GM06990 (cell line): ENCODE results near the gene CRYBA1.

Experiments
- DNase-seq: peaks from one replicate; pipeline ENCODE4 v3.0.0-alpha.2; 2011; ENCODE audit not compliant: insufficient read length; ENCODE audit errors: extremely low read depth
- H3K27me3 ChIP-seq: replicated peaks from 2 replicates; pipeline ENCODE4 v1.6.0; 2011; ENCODE audit warnings: low read length; ENCODE audit not compliant: control insufficient read depth, insufficient read depth
- H3K36me3 ChIP-seq: 2 replicates; pipeline ENCODE4 v1.5.1; 2011; ENCODE audit warnings: low read length; ENCODE audit not compliant: control insufficient read depth, insufficient read depth
- H3K4me3 ChIP-seq: replicated peaks from 2 replicates; pipeline ENCODE4 v1.5.1; 2011; ENCODE audit warnings: low read depth, mild to moderate bottlenecking, control low read depth, low read length
- CTCF ChIP-seq: IDR thresholded peaks from 2 replicates; pipeline ENCODE4 v1.5.1; 2011; ENCODE audit warnings: low read length, control low read depth, mild to moderate bottlenecking, inconsistent platforms; ENCODE audit not compliant: insufficient read depth, poor library complexity, severe bottlenecking

The CRYBA1 gene

DNA sequence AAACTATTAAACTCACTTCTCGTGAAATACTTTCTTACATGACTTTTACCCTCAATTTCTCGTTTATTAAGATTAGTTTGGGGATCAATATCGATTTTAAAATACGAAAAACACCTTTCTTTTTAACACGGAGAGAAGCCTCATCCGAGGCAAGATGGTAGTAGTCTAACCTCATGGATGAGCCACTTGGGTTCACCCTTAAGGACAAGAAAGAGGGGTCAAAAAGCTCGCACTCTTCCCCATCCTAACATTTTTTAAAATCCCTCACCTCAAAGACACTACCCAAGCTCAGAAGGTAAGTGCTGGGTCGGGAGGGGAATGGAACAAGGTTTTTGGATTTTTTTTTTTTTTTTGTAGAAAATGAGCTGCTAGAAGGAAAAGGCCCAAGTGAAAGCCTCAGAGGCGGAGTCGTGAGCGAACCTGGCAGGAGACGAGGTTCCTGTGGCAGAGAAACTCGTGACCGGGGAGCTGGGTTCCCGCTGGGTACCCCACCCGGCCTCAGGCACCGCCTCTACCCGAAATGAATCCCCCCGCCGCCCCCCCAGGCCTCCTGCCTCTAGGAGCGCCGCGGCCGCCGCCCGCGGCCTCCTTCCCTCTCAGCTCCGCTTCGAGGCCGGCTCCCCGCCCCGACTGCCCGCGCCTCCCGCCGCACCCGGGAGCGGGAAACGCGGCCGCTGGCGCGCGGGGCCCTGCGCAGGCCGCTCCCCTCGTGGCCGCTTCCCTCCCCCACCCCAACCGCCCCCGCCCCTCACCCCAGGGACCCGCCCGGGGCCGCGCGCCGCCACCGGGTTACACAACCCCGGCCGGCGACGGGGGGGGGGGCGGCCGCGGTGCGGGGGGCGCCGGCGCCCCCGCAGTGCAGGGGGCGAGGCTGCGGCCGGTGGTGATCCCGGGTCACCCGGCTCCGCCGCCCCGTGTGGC, 45.7 kb downstream of the CRYBA1 start:
- H3K36me3 ChIP-seq: 0 out of 2 replicates have a peak, but pooled peaks cover 1% of the 10 kb centered on the region
- peak overlapping the region; percentile 99 for H3K4me3 ChIP-seq
- DNase-seq: peak; percentile 58
- no peaks in the 10 kb centered on the region for H3K27me3 ChIP-seq
- TF ChIP-seq CTCF: no peak

DNA sequence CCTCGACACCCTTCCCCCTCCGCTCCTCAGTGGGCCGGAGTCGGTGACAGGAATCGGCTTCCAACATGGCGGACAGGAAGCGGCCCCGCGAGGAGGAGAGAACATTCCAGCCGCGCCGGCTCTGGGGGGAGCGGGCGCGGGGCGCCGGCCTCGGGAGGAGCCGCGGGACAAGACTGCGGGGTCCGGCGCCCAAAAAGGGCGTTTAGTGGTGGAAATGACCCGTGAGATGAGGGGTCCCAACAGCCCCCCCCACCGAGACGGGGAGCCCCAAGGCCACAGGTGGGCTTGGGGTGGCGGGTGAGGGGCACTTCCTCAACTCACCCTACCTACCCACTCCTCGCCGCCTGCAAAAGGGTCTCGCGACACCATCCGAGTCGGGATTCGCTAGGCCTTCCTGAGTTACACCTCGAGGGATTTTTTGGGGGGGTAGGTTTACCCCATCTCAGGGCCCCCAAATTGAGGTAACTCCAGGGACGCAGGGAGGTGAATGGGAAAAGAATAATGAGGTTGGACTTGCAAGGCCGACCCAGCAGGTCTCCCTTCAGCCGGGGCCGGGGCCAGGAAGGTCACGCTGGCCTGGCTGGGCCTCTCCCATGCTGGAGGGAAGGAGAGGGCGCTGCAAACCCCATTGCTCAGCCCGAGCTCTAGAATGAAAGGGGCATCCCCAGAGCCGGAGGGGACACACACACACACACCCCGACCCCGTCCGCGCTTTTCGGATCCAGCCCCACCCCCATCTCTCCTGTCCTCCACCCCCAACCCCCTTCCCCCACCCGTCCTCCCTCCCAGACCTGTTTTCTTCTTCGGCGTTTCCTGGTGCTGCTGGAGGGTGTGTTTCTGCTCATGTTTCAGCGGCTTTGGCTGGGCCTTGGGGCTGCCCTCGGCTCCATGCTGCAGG, 46.6 kb downstream of the CRYBA1 start:
- peak overlapping the region; percentile 99 for H3K4me3 ChIP-seq
- no peak for TF ChIP-seq CTCF
- DNase-seq: peak; percentile 68

DNA sequence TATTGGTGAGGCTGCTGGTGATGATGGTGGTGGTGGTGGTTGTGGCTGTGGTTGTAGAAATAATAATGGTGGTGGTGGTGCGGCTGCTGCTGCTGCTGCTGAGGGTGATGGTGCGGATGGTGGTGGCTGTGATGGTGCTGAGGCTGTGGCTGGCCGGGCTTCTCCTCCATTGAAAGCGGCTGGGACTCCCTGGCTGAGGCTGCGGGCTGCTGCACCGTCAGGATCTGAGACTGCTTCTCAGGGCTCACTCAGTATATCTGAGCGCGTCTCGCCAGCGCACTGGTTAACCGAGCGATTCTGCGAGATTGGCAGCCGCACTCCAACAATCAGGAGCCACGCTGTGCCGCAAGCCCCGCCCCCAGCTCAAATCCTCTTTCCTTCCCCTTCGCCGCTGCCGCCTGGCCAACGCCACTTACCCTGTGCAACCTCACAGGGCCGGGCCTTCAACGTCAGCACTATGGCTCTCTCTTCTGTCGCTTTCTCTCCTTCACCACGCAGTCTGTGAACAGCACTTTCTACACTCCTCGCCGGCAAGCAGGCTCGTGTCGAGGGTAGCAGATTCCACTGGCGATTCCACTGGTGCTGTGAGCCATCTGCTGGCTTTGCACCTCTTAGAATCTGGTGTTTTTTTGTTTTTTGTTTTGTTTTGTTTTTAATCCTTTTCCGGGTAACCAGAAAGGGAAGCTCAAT, 47.4 kb downstream of the CRYBA1 start, which contains the start of gene NUFIP2:
Gene NUFIP2, minus strand, starts transcription at position 259 of the 690 bp plus-strand sequence. Its CDS starts 89 bp downstream, at position 170.
- peak within 1 kb of the TSS; percentile 99 for H3K4me3 ChIP-seq
- DNase-seq: peak; percentile 98
- 0 out of 2 replicates have a peak, but pooled peaks cover 1% of the 10 kb centered on the region for H3K36me3 ChIP-seq
- no peak for TF ChIP-seq CTCF
- H3K27me3 ChIP-seq: no peaks in the 10 kb centered on the region

More for the DNA sequence above, 46.6 kb downstream of the CRYBA1 start:
- 0 out of 2 replicates have a peak, but pooled peaks cover 1% of the 10 kb centered on the region for H3K36me3 ChIP-seq
- H3K27me3 ChIP-seq: no peaks in the 10 kb centered on the region

DNA sequence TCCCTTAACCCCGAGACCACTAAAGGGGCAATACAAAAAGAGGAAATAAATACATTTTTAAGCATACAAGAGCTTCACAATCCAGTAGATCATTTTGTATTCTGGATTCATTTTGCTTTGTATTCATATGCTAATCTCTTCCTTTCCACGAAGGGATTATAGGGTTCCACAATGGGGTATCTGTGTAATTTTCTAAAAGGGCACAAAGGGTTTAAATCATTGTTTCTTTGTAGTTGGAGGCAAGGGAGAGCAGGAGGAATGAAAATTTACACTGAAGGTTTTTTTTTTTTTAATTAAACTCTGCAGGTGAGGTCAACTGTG, 47.9 kb downstream of the CRYBA1 start:
- H3K27me3 ChIP-seq: no peaks in the 10 kb centered on the region
- TF ChIP-seq CTCF: no peak
- no peak for DNase-seq
- H3K36me3 ChIP-seq: 0 out of 2 replicates have a peak, but pooled peaks cover 1% of the 10 kb centered on the region
- peak overlapping the region; percentile 68 for H3K4me3 ChIP-seq

DNA sequence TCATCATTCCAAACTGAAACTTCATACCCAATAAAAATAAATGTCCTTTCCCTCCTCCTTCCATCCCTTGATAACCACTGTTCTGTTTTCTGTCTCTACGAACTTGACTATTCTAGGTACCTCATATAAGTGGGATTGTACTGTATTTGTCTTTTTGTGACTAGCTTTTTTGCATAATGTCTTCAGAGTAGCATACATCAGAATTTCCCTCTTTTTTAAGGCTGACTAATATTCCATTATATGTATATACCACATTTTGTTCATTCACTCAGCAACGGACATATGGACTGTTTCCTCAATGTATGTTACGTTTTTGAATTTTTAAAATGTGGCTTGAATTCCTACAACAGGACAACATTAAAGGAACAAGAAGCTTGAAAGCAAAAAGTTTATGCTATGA, 48.8 kb downstream of the CRYBA1 start:
- Histone ChIP-seq H3K36me3 (no peaks in the 10 kb centered on the region), H3K4me3 (no peak overlapping the region), H3K27me3 (no peaks in the 10 kb centered on the region)
- DNase-seq: no peak
- TF ChIP-seq CTCF: no peak
